H9 (cell line): Measurements from ENCODE around the gene MYMK. TPM values are rescaled to one million over a fixed set of nuclear protein-coding genes. Genes with fewer than 3 reads are reported as not detected.

Source experiments
- DNase-seq: peaks from one replicate; pipeline ENCODE4 v3.0.0-alpha.2; 2017
- H2AFZ ChIP-seq: one replicate; pipeline ENCODE4 v1.6.1; 2013; ENCODE audit warnings: mild to moderate bottlenecking, low read length, control low read depth, moderate library complexity
- H2AK5ac ChIP-seq: 2 replicates; pipeline ENCODE4 v1.6.1; 2013; ENCODE audit warnings: low read length, control low read depth, mixed read lengths; ENCODE audit not compliant: insufficient read length
- H2BK120ac ChIP-seq: one replicate; pipeline ENCODE4 v1.6.1; 2013; ENCODE audit warnings: low read depth, mild to moderate bottlenecking, low read length, control low read depth, inconsistent platforms; ENCODE audit not compliant: poor library complexity, severe bottlenecking
- H2BK12ac ChIP-seq: 2 replicates; pipeline ENCODE4 v1.6.1; 2013; ENCODE audit warnings: low read length, control low read depth, mixed read lengths, low read depth; ENCODE audit not compliant: insufficient read length
- H2BK15ac ChIP-seq: 2 replicates; pipeline ENCODE4 v1.6.1; 2013; ENCODE audit warnings: low read depth, low read length, control low read depth
- H2BK20ac ChIP-seq: one replicate; pipeline ENCODE4 v1.6.1; 2013; ENCODE audit warnings: low read depth, mild to moderate bottlenecking, low read length, control low read depth, inconsistent platforms; ENCODE audit not compliant: poor library complexity, severe bottlenecking
- H2BK5ac ChIP-seq: 2 replicates; pipeline ENCODE4 v1.6.1; 2013; ENCODE audit warnings: low read length, control low read depth, mixed read lengths; ENCODE audit not compliant: insufficient read length
- H3K14ac ChIP-seq: 2 replicates; pipeline ENCODE4 v1.6.1; 2013; ENCODE audit warnings: low read length, control low read depth; ENCODE audit not compliant: insufficient read depth
- H3K18ac ChIP-seq: 2 replicates; pipeline ENCODE4 v1.6.1; 2013; ENCODE audit warnings: low read depth, mild to moderate bottlenecking, mixed read lengths, low read length, control low read depth; ENCODE audit not compliant: insufficient read length
- H3K23ac ChIP-seq: 2 replicates; pipeline ENCODE4 v1.6.1; 2013; ENCODE audit warnings: low read length, control low read depth, mixed read lengths, low read depth; ENCODE audit not compliant: insufficient read length
- H3K23me2 ChIP-seq: 2 replicates; pipeline ENCODE4 v1.6.1; 2013; ENCODE audit warnings: low read depth, mild to moderate bottlenecking, mixed read lengths, low read length, control low read depth; ENCODE audit not compliant: insufficient read length, poor library complexity, severe bottlenecking
- H3K27ac ChIP-seq: 2 replicates; pipeline ENCODE4 v1.5.1; 2013; ENCODE audit warnings: low read length, control low read depth, mixed read lengths, low read depth; ENCODE audit not compliant: insufficient read length
- H3K27me3 ChIP-seq: 2 replicates; pipeline ENCODE4 v1.6.1; 2013; ENCODE audit warnings: low read length, control low read depth, inconsistent platforms; ENCODE audit not compliant: insufficient read depth
- H3K4ac ChIP-seq: 2 replicates; pipeline ENCODE4 v1.6.1; 2013; ENCODE audit warnings: low read depth, mild to moderate bottlenecking, control low read depth, inconsistent platforms, low read length, moderate library complexity
- H3K4me1 ChIP-seq: 2 replicates; pipeline ENCODE4 v1.6.1; 2013; ENCODE audit warnings: low read length, control low read depth, inconsistent platforms; ENCODE audit not compliant: insufficient read depth
- H3K4me2 ChIP-seq: 2 replicates; pipeline ENCODE4 v1.6.1; 2013; ENCODE audit warnings: low read length, control low read depth, mixed read lengths; ENCODE audit not compliant: insufficient read length, insufficient read depth
- H3K56ac ChIP-seq: 2 replicates; pipeline ENCODE4 v1.6.1; 2013; ENCODE audit warnings: low read depth, mild to moderate bottlenecking, mixed read lengths, low read length, control low read depth; ENCODE audit not compliant: insufficient read length
- H3K79me1 ChIP-seq: 2 replicates; pipeline ENCODE4 v1.6.1; 2013; ENCODE audit warnings: low read depth, mild to moderate bottlenecking, moderate library complexity, low read length, control low read depth, inconsistent platforms; ENCODE audit not compliant: insufficient read depth, poor library complexity, severe bottlenecking
- H3K79me2 ChIP-seq: 2 replicates; pipeline ENCODE4 v1.6.1; 2013; ENCODE audit warnings: low read length, control low read depth, inconsistent platforms; ENCODE audit not compliant: insufficient read depth
- H3K9ac ChIP-seq: 2 replicates; pipeline ENCODE4 v1.6.1; 2013; ENCODE audit warnings: low read length, control low read depth, mixed read lengths; ENCODE audit not compliant: insufficient read length; ENCODE audit errors: extremely low read depth
- H3K9me3 ChIP-seq: one replicate; pipeline ENCODE4 v1.6.1; 2013; ENCODE audit warnings: low read depth, low read length, inconsistent platforms; ENCODE audit not compliant: control insufficient read depth
- H3T11ph ChIP-seq: one replicate; pipeline ENCODE4 v1.6.1; 2013; ENCODE audit warnings: mild to moderate bottlenecking, low read length, control low read depth, inconsistent platforms
- H4K20me1 ChIP-seq: one replicate; pipeline ENCODE4 v1.6.1; 2013; ENCODE audit not compliant: control insufficient read depth, insufficient read length, insufficient read depth
- H4K5ac ChIP-seq: 2 replicates; pipeline ENCODE4 v1.6.1; 2013; ENCODE audit warnings: low read depth, mild to moderate bottlenecking, mixed read lengths, low read length, control low read depth; ENCODE audit not compliant: insufficient read length
- H4K8ac ChIP-seq: replicated peaks from 2 replicates; pipeline ENCODE4 v1.6.1; 2013; ENCODE audit warnings: low read length, control low read depth, mixed read lengths, low read depth; ENCODE audit not compliant: insufficient read length
- H4K91ac ChIP-seq: 2 replicates; pipeline ENCODE4 v1.6.1; 2013; ENCODE audit warnings: low read depth, mild to moderate bottlenecking, moderate library complexity, mixed read lengths, low read length, control low read depth; ENCODE audit not compliant: insufficient read length
- H3K27ac Mint-ChIP-seq, 3 experiments: 2 replicates in 2 of 3; 3 replicates in 1 of 3; pipeline ENCODE4 v1.8.0; 2020 to 2021; ENCODE audit warnings: mixed read lengths in 3 of 3, mild to moderate bottlenecking in 1 of 3, moderate library complexity in 1 of 3
- H3K27me3 Mint-ChIP-seq: 2 replicates; pipeline ENCODE4 v1.8.0; 2021; ENCODE audit warnings: low read depth, mild to moderate bottlenecking, moderate library complexity, mixed read lengths
- H3K36me3 Mint-ChIP-seq, 3 experiments: 2 replicates in 2 of 3; 3 replicates in 1 of 3; pipeline ENCODE4 v1.8.0; 2020 to 2021; ENCODE audit warnings: low read depth in 3 of 3, mixed read lengths in 3 of 3; ENCODE audit not compliant: insufficient read depth in 1 of 3
- H3K4me1 Mint-ChIP-seq, 2 experiments: 2 replicates each; pipeline ENCODE4 v1.8.0; 2020; ENCODE audit warnings: mixed read lengths in 2 of 2
- H3K4me3 Mint-ChIP-seq, 2 experiments: 2 replicates in 1 of 2; 3 replicates in 1 of 2; pipeline ENCODE4 v1.8.0; 2020 to 2021; ENCODE audit warnings: mild to moderate bottlenecking in 2 of 2, mixed read lengths in 2 of 2, moderate library complexity in 1 of 2
- H3K9me3 Mint-ChIP-seq, 2 experiments: 2 replicates in 1 of 2; 3 replicates in 1 of 2; pipeline ENCODE4 v1.8.0; 2020; ENCODE audit warnings: mild to moderate bottlenecking in 2 of 2, mixed read lengths in 2 of 2, moderate library complexity in 1 of 2
- WGBS: extraction: QIAGEN DNeasy Blood & Tissue Kit; methylation state at CpG from one replicate; pipeline ENCODE4 v1.1.7; 2013; ENCODE audit warnings: missing lambda C conversion rate, low lambda C conversion rate, mixed read lengths; ENCODE audit not compliant: insufficient read length; ENCODE audit errors: extremely low coverage; 5-methylcytosine and 5-hydroxymethylcytosine counted together
- total RNA-seq: library from RNA; stranded (reverse); gene quantifications from 2 replicates; pipeline ENCODE4 v1.2.1, GENCODE V29; 2021
- TF ChIP-seq, protein P1 (sequence below): fragments of 200-600 bp; sonication (generic); conservative IDR thresholded peaks from 3 replicates; pipeline ENCODE4 v1.8.0; 2021; ENCODE audit warnings: antibody characterized with exemption, mild to moderate bottlenecking

Gene MYMK
- total RNA-seq, 1 experiment from 2014 or later, result not detected

DNA sequence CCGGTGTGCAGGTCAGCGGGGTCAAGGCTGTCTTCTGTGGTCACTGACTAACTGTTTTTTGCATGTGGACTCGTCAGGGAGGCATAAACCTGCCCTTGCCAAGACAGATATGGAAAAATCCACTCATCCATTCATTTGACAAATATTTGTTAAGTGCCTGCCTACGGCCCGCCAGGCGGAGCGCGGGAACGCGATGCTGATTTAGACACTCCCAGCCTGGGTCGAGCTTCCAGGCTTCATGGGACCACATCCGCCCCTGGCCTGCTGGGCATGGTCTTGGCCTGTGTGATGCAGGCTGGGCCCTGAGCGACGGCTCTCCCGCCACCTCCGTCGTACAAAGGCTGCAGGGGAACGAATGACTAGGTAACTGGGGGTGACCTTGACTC lies 18.1 kb downstream of the MYMK start:
- Histone ChIP-seq H4K20me1 (peaks cover 3% of the 10 kb centered on the region), H2AFZ (no peak overlapping the region), H2BK20ac (no peak overlapping the region), H3K9ac (no peak overlapping the region), H3K18ac (no peak overlapping the region), H4K5ac (no peak overlapping the region), H4K91ac (no peak overlapping the region), H2AK5ac (no peak overlapping the region), H3K79me2 (no peaks in the 10 kb centered on the region), H3K27ac (no peak overlapping the region), H3K56ac (no peak overlapping the region), H3K23ac (no peak overlapping the region), H3K9me3 (no peaks in the 10 kb centered on the region), H4K8ac (no peak overlapping the region), H3K4me1 (peaks cover 2% of the 10 kb centered on the region; the same call in 1 of the 2 replicates), H3K4me2 (no peak overlapping the region), H2BK15ac (no peak overlapping the region), H3K79me1 (no peaks in the 10 kb centered on the region), H2BK5ac (no peak overlapping the region), H2BK120ac (no peak overlapping the region), H3K4ac (no peak overlapping the region), H3K27me3 (no peaks in the 10 kb centered on the region), H3T11ph (no peak overlapping the region), H3K14ac (no peak overlapping the region), H2BK12ac (no peak overlapping the region), H3K23me2 (no peaks in the 10 kb centered on the region)
- TF ChIP-seq, protein P1, sequence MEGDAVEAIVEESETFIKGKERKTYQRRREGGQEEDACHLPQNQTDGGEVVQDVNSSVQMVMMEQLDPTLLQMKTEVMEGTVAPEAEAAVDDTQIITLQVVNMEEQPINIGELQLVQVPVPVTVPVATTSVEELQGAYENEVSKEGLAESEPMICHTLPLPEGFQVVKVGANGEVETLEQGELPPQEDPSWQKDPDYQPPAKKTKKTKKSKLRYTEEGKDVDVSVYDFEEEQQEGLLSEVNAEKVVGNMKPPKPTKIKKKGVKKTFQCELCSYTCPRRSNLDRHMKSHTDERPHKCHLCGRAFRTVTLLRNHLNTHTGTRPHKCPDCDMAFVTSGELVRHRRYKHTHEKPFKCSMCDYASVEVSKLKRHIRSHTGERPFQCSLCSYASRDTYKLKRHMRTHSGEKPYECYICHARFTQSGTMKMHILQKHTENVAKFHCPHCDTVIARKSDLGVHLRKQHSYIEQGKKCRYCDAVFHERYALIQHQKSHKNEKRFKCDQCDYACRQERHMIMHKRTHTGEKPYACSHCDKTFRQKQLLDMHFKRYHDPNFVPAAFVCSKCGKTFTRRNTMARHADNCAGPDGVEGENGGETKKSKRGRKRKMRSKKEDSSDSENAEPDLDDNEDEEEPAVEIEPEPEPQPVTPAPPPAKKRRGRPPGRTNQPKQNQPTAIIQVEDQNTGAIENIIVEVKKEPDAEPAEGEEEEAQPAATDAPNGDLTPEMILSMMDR, result no peak
- Mint-ChIP-seq H3K4me3 (no peak overlapping the region), H3K27me3 (peaks cover 27% of the 10 kb centered on the region), H3K9me3 (peaks cover 9 to 11% of the 10 kb centered on the region in 2 experiments), H3K36me3 (peaks cover 0 to 9% (median 2%) of the 10 kb centered on the region in 3 experiments; a peak in 4 of 7 replicates), H3K4me1 (peaks cover 8 to 11% of the 10 kb centered on the region in 2 experiments), H3K27ac (no peak overlapping the region)
- whole genome bisulfite sequencing, result no CpG with 5 or more reads among the region's 18 CpGs
- DNase-seq, result no peak
